Vagina (tissue), 2 donors: ENCODE results near the gene ENPP6. TPM values are rescaled to one million over a fixed set of nuclear protein-coding genes. Genes with fewer than 3 reads are reported as not detected.

Source experiments
- DNase-seq, 2 donors: peaks; one replicate each; pipeline ENCODE4 v3.0.0-alpha.2; 2017; ENCODE audit errors: extremely low spot score in 2 of 2
- H3K27ac ChIP-seq: fragments of 200-600 bp; sonication (generic); one replicate; pipeline ENCODE4 v1.5.1; 2019
- H3K27me3 ChIP-seq: fragments of 200-600 bp; sonication (generic); one replicate; pipeline ENCODE4 v1.5.1; 2019
- H3K36me3 ChIP-seq, 2 donors: fragments of 200-600 bp; sonication (generic); one replicate each; pipeline ENCODE4 v1.5.1; 2017 to 2019
- H3K4me1 ChIP-seq: fragments of 200-600 bp; sonication (generic); one replicate; pipeline ENCODE4 v1.5.1; 2019
- H3K4me3 ChIP-seq, 2 donors: fragments of 200-600 bp; sonication (generic); 1 replicate in 1 of 2; 2 replicates in 1 of 2; pipeline ENCODE4 v1.5.1; 2016 to 2019
- H3K9me3 ChIP-seq: fragments of 200-600 bp; sonication (generic); one replicate; pipeline ENCODE4 v1.5.1; 2019
- POLR2A ChIP-seq, 2 donors: fragments of 450-650 bp; IDR thresholded peaks; one replicate each; pipeline ENCODE4 v1.6.1; 2017; ENCODE audit warnings: antibody characterized with exemption in 2 of 2, mild to moderate bottlenecking in 2 of 2, moderate library complexity in 2 of 2
- POLR2AphosphoS5 ChIP-seq, 2 donors: sonication (generic); formaldehyde crosslinking; IDR thresholded peaks; one replicate each; pipeline ENCODE4 v1.9.0; 2017; ENCODE audit warnings: antibody characterized with exemption in 2 of 2, mild to moderate bottlenecking in 2 of 2, low read depth in 1 of 2; ENCODE audit not compliant: insufficient read depth in 1 of 2
- intact Hi-C: fragments of 100-400 bp; cut with DNase I; formaldehyde crosslinking; loops from one replicate; pipeline ENCODE4 v1.15.1; 2023
- total RNA-seq: library from RNA; depleted of rRNA; stranded (reverse); fragments of >200 nt; gene quantifications from one replicate; pipeline ENCODE4 v1.2.3, GENCODE V29; 2016
- TF ChIP-seq, protein P1 (sequence below), 3 experiments: fragments of 450-650 bp in 2 of 3; fragments of 200-600 bp in 1 of 3; sonication (generic) in 1 of 3; IDR thresholded peaks; one replicate each; pipeline ENCODE4 v1.5.1; 2017 to 2019; ENCODE audit warnings: antibody characterized with exemption in 3 of 3, mild to moderate bottlenecking in 2 of 3, moderate library complexity in 2 of 3

ENPP6 gene
- total RNA-seq, 1 donor from 2014 or later = 0.98 TPM

DNA sequence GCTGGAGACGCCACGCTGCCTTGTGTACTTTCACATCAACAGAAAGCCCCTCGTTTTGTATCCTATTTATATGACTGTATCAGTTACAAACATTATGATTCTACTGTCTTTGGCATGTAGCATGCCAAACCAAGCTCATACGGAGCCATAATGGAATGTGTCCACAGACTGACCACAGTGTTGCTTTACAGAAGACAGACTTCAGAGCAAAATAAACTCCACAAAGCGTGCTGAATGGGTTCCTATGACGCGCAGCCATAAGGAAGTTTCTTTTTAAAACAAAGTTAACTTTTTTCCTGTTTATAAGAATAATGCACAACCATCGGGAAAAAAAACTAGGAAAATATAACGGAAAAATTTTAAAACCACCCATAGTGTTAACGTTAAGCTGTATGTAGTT is 176.5 kb downstream of the ENPP6 start:
- no peak for DNase-seq
- Histone ChIP-seq H3K4me1 (peaks cover 5% of the 10 kb centered on the region), H3K27ac (no peak overlapping the region), H3K27me3 (no peaks in the 10 kb centered on the region), H3K36me3 (no peaks in the 10 kb centered on the region), H3K9me3 (peaks cover 9% of the 10 kb centered on the region), H3K4me3 (no peak overlapping the region)
- TF ChIP-seq, protein P1, sequence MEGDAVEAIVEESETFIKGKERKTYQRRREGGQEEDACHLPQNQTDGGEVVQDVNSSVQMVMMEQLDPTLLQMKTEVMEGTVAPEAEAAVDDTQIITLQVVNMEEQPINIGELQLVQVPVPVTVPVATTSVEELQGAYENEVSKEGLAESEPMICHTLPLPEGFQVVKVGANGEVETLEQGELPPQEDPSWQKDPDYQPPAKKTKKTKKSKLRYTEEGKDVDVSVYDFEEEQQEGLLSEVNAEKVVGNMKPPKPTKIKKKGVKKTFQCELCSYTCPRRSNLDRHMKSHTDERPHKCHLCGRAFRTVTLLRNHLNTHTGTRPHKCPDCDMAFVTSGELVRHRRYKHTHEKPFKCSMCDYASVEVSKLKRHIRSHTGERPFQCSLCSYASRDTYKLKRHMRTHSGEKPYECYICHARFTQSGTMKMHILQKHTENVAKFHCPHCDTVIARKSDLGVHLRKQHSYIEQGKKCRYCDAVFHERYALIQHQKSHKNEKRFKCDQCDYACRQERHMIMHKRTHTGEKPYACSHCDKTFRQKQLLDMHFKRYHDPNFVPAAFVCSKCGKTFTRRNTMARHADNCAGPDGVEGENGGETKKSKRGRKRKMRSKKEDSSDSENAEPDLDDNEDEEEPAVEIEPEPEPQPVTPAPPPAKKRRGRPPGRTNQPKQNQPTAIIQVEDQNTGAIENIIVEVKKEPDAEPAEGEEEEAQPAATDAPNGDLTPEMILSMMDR (IDR thresholded peaks at IDR 0.05) = no peak
- TF ChIP-seq POLR2AphosphoS5 (IDR thresholded peaks at IDR 0.05; ENCODE audit: insufficient read depth in 1 of 2, low read depth in 1 of 2) (no peak), POLR2A (IDR thresholded peaks at IDR 0.05) (no peak)
- intact Hi-C loops = no loop called here

DNA sequence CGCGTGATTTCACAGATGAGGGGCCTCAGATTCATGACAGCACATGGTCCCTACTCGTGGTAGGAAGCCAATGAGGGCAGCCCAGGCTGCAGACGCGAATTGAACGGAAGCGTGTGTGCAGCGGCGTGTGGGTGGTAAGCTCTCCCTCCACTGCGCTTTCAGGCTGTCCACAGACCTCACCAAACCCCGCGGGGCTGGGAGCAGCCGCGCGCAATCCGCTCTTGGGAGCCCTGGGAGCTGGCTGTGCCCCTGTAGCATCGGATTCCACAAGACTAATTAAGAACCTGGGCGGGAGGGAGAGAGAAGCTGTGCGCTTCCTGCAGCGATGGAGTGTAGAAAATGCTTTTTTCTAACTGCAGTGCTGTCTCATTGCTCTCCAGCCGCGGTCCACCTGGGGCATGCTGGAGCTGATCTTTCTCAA is 177.7 kb downstream of the ENPP6 start:
- Histone ChIP-seq H3K27ac (no peak overlapping the region), H3K4me1 (peaks cover 5% of the 10 kb centered on the region), H3K9me3 (peaks cover 3% of the 10 kb centered on the region), H3K4me3 (peak overlapping the region in 1 of 2 donors; percentile 29), H3K27me3 (no peaks in the 10 kb centered on the region), H3K36me3 (no peaks in the 10 kb centered on the region)
- intact Hi-C loops = no loop called here
- TF ChIP-seq, protein P1 (IDR thresholded peaks at IDR 0.05) = no peak
- no peak for DNase-seq
